GM18909 (cell line): ENCODE results near the gene CRABP1.

Experiments used
- ATAC-seq: cut with Tn5 transposase; IDR thresholded peaks from one replicate; pipeline ENCODE4 v1.9.1; 2021; ENCODE audit warnings: mild to moderate bottlenecking; ENCODE audit not compliant: unreplicated experiment, poor library complexity

The CRABP1 gene

DNA sequence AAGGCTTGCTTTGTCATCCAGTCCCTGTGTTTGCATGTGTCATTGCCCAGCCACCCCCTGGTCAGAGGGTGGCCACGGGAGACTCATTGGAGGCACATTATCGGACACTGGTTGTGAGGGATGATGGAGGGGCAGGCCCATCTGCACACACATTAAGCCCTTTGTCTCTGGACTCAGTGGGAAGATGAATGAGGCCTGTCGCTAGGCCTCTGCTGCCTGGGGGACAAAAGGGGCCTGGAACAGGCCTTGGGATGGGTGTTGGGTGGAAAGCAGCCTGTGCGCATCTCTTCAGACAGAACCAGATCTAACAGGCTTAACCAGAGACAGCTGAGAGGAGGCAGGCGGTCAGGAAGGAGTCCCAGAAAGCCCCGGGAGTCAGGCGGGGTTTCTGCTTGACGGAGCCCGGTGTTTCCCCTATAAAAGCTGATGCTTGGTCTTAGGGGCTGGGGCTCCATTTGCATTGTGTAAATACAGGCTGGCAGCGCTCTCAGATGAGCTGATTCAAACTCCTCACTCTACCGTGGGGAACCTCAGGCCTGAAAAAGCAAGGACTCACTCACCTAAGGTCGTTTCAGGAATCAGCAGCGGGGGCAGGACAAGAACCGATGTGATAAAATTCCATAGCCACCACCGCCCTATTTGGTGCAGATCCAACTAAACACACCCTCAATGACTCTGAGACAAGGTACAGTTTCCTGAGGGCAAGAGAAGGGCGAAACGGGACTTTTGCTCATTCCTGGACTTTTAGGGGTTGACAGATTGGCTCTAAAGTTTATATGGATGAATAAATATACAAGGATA lies 23.7 kb upstream of the CRABP1 start:
- ATAC-seq, result no peak

DNA sequence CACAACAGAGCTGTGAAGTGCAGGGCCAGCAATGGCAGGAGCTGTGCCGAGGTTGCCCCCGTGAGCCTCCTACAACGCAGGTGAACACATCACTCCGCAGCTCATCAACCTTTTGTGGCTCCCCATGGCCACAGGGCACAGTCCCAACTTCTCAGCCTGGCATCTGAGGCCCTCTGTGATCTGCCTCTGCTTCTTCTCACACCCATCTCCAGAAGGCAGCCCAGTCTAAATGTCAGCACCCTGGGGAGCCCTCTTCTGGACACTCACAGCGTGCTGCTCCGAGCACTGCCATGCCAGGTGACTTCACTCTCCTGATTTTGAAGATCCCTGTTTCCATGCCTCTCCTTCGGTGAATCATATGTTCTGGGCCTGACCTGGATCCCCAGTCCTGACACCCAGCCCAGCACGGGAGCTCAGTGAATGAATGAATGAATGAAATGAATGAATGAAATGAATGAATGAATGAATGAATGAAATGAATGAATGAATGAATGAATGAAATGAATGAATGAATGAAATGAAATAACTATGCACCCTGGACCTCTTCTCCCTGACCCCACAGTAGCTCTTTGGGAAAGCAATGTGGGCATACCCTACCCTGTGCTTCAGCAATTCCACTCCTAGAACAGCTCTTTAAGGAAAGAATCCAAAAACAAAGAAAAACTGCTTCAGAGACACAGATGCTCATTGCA lies 22.9 kb upstream of the CRABP1 start:
- ATAC-seq, result no peak

DNA sequence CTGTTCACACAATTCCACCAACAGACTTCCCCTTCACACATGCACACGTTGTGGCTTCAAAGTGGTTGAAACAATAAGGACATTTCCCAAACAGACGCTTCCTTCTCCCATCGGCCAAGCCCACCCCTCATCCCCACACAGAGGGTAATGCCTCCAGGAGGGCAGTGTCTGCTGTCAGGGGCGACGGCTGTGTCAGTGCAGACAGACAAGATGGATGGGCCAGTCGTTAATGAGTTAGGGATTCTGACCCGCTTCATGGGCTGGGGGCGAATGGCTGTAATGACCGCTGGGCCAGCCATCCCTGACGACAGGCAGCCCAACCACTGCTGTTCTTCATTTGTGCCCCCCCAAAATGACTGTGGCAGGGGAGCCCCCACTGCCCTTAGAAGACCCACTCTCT lies 20.6 kb upstream of the CRABP1 start:
- ATAC-seq, result no peak

DNA sequence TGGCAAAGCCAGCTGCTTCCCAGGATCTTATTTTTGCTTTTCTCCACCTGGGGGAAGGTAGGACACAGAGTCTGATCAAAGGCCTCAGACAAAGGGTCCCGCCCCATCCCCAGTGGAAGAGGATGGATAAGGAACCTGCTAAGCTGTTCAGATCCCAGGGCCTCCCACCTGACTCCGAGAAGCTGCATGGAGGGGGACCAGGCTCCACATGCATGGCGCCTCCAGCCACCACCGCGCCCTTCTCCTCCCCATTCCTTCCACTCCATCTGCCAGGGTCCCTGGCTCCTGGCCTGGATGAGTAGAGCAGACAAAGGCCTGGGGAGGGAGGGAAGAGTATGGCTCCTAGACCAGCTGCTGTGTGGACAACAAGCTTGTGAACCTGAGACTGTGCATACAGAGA lies 20.0 kb upstream of the CRABP1 start:
- no peak for ATAC-seq

DNA sequence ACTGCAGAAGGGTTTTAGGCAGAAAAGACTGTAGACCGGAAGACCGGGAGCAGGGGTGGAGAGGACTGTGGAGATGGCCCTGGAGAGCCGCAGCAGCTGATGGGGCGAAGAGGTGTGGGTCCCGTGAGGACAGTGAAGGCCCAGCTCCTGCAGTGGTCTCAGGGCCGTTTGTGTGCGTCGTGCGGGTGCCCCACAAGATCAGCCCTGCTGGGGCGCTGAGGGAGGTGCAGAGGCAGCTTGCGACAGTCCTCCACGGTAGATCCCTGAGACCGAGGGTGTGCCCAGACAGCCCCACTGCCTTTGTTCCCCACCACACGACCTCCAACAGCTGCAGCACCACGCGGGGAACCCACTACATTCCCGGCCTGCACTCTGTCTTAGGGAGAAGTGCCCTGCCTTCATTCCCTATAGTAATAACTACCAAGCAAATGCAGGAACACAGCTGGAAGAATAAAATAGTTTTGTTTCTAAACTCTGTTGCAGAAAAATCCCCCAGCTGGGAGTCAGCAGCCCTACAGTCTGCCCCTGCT lies 19.0 kb upstream of the CRABP1 start:
- no peak for ATAC-seq

DNA sequence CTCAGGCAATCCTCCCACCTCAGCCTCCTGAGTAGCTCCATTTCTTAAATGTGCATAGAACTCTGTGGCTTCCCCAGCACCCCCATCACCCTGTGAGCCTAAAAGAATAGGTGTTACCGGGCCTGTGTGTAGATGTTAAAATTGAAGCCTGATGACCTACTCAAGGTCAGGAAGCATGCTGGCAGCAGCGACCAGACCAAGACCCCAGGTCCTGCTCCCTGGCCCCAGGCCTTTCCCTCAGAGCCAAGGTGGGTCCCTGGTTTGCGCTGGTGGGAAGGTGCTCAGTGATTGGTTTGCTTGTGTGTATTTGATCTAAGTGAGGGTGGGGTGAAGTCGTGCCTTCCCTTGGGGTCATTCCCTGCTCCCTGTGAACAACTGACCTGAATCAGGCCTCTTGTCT lies 18.4 kb upstream of the CRABP1 start:
- no peak for ATAC-seq

DNA sequence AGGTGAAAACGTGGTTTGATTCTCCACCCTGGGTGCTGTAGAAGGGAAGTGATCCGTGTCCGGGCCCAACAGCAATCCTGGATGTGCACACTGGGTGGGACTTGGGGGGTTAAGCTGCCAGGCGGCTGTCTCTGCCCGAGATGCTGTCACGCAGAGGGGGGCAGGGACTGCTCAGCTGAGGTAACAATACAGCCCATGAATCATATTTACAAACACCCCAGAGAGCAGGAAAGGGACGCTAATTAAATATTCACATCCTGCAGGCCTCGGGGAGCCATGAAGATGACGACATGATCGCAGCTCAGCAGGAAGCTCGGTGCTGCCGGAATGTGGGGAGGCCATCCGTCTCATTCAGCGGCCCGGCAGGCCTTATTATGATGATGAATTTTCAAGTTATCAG lies 17.9 kb upstream of the CRABP1 start:
- no peak for ATAC-seq

DNA sequence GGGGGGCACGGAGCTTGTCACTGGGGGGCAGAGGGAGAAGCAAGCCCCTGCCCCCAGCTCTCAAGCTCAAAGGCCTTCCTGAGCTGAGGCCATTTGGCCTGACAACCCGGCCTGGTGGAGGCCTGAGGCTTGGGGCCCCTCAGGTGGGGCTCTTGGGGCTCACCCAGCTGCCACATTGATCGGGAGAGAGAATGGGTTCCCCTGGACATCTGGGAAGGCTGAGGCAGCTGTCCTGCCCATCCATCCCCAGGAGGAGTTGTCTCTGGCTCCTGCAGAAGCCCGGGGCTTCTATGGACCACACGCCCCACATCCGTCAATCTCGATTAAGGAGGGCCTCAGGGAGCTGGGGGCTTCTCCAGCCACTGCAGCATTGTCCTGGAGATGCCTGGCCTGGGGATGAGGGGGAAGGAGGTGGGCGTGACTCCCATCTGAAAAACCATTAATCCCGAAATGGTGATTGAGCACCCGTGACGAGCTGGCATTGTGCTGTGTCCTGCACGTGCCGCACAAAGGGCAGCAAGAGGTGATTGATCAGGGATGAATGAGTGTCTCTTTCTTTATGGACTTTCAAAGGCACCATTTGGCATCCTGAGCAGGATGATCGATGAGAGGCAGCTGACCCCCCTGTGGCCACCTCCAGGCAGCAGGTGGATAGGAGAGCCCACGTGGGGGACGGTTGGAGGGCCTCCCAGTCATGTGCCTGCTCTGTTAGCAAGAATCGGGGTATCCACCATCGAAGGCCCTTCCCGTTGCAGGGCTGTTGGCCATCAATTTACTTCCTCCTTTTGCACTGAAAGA lies 17.2 kb upstream of the CRABP1 start:
- ATAC-seq, result no peak

DNA sequence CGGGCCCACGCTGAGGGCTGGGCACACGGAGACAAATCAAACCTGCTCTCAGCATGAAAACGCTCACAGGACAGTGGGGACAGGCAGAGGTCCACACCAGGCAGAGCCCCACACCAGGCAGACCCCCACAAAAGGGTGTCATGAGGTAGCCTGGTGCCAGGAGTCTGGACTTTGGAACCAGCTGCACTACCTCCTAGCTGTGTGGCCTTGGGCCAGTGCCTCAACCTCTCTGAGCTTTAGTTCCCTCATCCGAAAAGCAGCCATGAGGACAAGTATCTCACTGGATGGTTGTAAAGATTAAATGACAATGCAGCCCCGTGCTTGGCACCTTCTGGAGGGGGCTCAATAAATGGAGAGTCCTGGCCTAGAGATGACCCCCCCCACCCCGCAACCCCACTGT lies 16.5 kb upstream of the CRABP1 start:
- no peak for ATAC-seq

DNA sequence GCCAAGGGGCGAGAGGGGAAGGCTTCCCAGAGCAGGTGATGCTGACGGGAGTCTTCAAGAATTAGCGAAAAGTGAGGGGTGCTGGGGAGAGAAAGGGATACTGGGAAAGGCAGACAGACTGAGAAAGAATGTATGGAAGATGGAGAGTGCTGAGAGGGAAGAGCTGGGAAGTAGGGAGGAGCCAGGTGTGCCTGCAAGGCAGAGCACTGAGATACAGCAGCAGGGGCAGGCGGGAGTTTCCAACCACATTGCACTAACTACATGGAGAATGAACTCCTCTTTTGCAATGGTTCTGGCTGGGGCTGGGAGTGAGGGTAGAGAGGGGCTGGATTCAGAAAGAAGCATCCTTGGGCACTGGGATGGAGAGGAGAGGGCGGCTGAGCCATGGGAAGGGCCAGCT lies 16.0 kb upstream of the CRABP1 start:
- no peak for ATAC-seq

DNA sequence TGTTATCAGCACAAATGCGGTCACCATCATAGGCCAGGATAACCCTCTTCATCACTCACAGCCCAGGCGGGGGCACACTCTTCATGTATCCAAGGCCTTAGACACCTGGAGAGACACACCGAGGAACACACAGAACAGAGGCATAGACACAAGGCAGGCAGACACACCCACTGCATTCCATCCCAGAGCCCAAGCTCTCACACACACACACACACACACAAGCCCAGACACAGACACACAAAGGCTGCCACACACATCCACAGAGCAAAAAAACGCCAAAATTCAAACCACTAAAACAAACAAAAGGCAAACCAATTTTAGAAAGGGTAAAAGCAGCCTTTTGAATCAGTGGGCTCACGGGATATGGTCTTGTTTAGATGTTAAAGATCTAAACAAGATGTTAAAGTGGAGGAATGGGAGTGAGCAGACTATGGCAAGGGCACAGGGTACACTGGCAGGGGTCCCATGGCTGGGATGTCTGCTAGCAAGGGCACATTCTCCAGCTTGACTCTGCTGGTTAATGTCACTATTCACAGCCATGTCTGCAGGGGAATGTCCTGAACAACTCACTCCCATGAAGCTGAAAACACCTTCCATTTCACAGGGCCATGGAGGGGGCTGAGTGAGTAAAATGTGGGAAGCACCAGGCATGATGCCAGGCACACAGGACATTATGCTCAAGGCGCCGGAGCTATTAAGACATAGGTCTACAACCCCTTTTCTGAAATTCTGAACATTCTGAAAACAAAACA lies 14.9 kb upstream of the CRABP1 start:
- no peak for ATAC-seq

DNA sequence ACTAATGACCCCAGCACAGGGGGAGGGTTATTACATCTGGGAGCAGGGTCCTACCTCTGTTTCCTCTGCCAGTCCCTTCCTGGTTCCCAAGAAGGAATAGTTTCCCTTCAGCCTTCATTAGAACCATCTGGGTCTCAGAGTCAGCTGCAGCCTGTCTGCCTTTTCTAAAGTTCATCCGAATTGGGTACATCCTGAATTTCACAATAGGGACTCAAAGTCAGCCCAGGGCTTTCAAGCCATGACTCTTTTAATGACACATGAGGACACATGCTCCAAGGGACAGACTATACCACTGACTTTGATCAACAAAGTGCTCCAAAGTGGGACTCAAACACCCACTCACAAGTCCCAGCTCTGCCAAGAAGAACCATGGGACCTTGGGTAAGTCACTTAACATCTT lies 12.7 kb upstream of the CRABP1 start:
- no peak for ATAC-seq

DNA sequence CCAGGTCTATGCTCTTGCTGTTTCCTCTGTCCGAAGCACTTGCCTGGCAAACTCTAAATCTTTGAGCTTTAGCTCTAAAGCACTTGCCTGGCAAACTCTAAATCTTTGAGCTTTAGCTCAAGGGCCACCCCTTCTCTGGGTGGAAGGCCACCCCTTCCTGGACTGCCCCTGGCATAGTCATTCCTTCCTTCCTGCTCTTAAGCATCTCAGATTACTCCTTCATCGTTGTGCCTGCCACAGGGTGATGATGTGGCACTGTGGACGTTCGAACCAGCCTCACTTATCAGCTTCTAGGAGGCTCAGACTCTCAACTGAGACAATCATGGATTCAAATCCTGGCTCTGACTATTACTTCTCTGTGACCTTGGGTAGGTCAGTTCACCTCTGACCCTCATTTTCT lies 10.5 kb upstream of the CRABP1 start:
- ATAC-seq, result no peak

DNA sequence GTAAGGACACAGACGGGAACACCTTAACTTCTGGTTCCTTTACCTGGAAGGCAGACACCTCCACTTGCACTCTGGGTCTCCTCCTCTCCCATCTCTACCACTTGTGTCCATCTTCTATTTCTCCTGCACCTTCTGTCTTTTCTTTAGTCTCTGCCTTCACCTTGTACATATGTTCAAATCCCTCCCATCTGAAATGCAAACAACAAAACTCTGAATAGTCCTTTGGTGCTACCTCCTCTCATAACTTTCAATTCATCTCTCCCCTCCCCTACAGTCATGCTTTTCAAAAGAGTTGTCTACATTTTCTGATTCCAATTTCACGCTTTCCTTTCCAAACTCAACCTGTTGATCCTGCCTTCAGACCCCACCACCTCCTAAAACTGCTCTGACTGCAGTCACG lies 5.3 kb upstream of the CRABP1 start:
- no peak for ATAC-seq

DNA sequence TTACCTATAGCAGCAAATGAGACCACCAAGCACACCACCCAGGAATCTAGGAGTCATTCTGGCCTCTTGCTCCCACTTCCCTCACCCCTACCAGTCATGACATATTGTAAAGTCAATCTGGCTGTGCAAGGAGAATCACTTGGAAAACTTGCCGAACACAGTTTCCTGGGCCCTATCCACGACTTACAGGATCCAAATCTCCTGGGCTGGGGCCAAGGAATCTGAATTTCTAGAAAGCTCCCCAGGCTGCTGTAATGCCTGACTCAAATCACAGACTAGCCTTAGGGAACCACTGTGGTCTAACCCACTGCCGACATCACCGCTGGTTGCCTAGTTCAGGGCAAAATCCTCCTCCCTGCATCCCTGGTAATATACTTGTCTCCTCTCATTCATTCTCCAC lies 4.2 kb upstream of the CRABP1 start:
- no peak for ATAC-seq

DNA sequence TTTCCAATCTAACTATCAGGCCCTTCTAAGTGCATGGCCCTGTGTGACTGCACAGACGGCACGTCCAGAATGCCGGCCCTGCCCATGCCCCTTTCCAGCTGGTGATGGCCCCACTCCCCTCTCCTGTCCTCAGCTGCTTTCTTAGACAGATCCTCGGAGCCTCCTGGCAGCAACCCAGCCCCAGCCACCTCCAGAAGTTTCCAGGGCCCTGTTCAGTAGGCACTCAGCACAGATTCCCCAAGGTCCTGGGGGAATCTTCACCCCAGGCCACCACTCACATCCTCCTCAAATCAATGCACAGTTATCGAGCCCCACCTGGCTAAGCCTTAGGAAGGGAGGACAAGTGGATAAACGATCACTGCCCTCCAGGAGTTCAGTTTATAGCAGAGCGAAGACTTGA lies 1.4 kb upstream of the CRABP1 start:
- no peak for ATAC-seq

DNA sequence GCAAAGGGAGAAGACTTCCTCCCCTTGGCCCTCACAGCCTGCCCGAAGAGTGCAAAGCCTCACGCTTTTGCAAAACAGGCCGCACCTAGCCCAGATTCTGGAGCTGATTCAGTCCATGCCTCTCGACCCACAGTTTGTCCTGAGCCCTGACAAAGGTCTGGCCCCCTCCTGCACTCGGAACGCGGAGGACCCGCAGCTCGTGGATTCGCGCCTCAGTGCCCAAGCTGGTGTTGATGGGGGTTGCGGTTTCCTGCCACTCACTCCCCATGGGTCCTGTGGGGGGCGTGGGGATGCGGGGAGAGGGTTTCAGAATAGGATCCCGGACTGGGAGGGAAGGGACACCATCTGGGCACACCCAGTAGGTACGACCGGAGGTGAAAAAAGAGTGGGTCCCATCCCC lies 594 bp upstream of the CRABP1 start:
- no peak for ATAC-seq

DNA sequence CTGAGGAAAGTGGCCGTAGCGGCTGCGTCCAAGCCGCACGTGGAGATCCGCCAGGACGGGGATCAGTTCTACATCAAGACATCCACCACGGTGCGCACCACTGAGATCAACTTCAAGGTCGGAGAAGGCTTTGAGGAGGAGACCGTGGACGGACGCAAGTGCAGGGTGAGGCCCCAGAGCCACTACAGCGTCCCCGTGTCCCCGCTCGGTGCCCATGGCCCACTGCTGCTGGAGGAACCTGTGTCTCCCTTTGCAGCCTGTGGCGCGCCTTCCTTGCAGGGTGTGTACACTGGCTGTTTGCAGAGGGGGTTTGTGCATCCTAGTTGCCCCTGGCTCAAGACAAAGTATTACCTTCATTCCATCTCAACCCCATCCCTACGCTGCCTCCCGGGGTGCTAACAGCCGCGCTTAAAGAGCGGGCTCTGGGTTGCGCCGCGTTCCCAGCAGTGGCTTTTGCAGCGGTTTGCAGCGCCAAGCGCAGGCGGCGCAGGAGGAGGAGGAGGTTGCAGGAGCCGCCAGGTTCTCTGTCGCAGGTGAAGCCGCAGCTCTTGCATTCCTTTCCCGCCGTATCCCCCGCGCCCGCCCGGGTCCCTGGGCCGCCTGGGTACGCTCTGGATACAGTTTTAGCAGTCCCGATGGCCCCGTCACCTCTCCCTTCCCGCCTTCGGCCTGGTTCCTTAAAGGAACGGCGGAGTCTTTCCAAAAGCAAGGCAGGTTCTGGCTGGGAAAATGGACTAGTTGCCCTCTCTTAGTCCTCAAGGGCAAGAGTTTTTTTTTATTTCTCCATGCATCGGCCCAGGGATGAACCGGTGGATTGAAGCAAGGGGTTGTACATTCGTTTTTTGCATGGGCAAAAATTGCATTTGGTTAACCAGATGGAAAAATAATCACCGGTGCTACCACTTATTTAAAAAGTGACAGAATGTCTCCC lies 1.2 kb downstream of the CRABP1 start:
- ATAC-seq, result no peak

DNA sequence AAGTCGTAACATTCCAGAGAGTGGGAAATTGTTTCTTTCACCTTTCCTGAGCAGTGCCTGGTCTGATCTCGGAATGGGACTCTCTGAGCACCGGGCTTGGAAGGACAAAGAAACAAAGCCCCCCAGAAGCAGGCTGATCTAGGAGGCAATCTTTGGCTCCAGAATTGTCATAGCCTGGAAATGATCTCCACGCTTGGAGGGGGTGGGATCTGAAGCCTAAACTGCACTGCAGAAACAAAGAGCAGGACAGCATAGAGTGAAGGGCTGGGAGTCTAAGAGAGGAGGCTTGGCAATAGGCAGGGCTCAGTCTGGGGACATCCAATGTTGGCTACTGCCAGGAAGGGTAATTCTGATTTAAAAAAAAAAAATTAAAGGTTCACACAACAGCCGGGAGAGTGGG lies 1.9 kb downstream of the CRABP1 start:
- ATAC-seq, result no peak
